Effector memory CD8-positive, alpha-beta T cell (primary cell): ENCODE results near the gene LTO1.
"Not testable (repeated sequence)": the region's sequence is repeated elsewhere in the genome, so short reads cannot be mapped to it uniquely, and the experiment has no call there.

ENCODE experiments used
- ATAC-seq: fragments of 150-1000 bp; cut with Tn5 transposase; replicated peaks from 2 replicates; pipeline ENCODE4 v1.10.0; 2021; ENCODE audit warnings: mild to moderate bottlenecking, moderate library complexity
- DNase-seq, 3 experiments: peaks; one replicate each; pipeline ENCODE4 v3.0.0; 2021
- H3K27ac Mint-ChIP-seq, 2 donors: one replicate each; pipeline ENCODE4 v1.8.0; 2022; ENCODE audit warnings: mild to moderate bottlenecking in 2 of 2, mixed read lengths in 2 of 2, moderate library complexity in 2 of 2
- H3K27me3 Mint-ChIP-seq, 2 donors: one replicate each; pipeline ENCODE4 v1.8.0; 2022; ENCODE audit warnings: mixed read lengths in 2 of 2
- H3K36me3 Mint-ChIP-seq: one replicate; pipeline ENCODE4 v1.8.0; 2022; ENCODE audit warnings: mild to moderate bottlenecking, moderate library complexity, mixed read lengths; ENCODE audit not compliant: insufficient read depth
- H3K4me1 Mint-ChIP-seq, 2 donors: one replicate each; pipeline ENCODE4 v1.8.0; 2022; ENCODE audit warnings: low read depth in 2 of 2, mixed read lengths in 2 of 2
- H3K4me3 Mint-ChIP-seq, 2 donors: one replicate each; pipeline ENCODE4 v1.8.0; 2022; ENCODE audit warnings: mild to moderate bottlenecking in 2 of 2, mixed read lengths in 2 of 2, moderate library complexity in 2 of 2
- H3K9me3 Mint-ChIP-seq, 2 donors: one replicate each; pipeline ENCODE4 v1.8.0; 2022; ENCODE audit warnings: mixed read lengths in 2 of 2

The LTO1 gene

GRCh38 chr11:69630017-69630416 lies 45.1 kb downstream of the LTO1 start:
- H3K27ac Mint-ChIP-seq, result no peak overlapping the region
- no peak overlapping the region for H3K4me3 Mint-ChIP-seq
- H3K9me3 Mint-ChIP-seq, result peaks cover 6 to 11% of the 10 kb centered on the region in 2 donors
- no peaks in the 10 kb centered on the region for H3K4me1 Mint-ChIP-seq
- ATAC-seq, result no peak
- H3K36me3 Mint-ChIP-seq, result no peaks in the 10 kb centered on the region
- no peak for DNase-seq
- H3K27me3 Mint-ChIP-seq, result peaks cover 46 to 87% of the 10 kb centered on the region in 2 donors

DNA sequence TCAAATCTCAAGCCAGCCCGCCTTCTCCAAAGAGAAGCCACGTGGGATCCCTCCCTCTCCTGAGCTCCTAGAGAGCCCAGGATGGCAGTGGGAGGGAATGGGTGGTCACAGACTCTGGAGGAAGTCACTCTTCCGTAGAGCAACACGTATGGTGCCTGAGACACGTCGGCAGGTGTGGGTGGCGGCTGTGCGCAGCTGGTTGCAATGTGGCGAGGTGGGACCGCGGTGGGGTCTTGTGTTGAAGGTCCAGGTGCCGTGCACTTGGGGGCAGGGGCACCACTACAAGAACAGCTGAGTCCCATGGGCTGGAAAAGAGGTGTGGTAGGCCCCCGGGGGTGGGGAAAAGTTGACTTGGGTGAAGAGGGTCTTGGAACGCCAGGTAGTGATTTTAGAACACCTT lies 47.6 kb downstream of the LTO1 start:
- no peak for DNase-seq
- Mint-ChIP-seq H3K9me3 (peaks cover 6 to 11% of the 10 kb centered on the region in 2 donors), H3K27ac (no peak overlapping the region), H3K27me3 (peaks cover 35 to 75% of the 10 kb centered on the region in 2 donors), H3K4me1 (no peaks in the 10 kb centered on the region), H3K36me3 (no peaks in the 10 kb centered on the region), H3K4me3 (no peak overlapping the region)
- no peak for ATAC-seq

DNA sequence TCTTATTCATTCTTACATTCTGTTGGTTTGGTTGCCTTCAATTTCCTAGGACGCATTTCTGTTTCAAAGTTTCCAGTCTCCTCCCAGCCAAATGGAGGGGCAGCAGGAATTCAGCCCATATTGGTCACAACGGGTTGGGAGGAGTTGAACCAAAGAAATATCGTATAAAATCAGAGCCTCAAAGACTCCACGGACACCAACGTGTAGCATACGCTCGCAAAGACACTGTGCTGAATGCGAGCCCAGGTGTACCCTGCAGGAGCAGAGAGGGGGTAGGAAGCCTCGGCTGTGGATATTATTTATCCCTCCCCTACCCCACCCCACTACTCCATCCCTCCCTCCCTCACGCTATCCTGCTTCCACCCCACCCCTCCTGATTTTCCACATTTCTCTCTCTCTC lies 49.7 kb downstream of the LTO1 start:
- Mint-ChIP-seq H3K36me3 (no peaks in the 10 kb centered on the region), H3K4me1 (no peaks in the 10 kb centered on the region), H3K27me3 (peaks cover 35 to 58% of the 10 kb centered on the region in 2 donors)

DNA sequence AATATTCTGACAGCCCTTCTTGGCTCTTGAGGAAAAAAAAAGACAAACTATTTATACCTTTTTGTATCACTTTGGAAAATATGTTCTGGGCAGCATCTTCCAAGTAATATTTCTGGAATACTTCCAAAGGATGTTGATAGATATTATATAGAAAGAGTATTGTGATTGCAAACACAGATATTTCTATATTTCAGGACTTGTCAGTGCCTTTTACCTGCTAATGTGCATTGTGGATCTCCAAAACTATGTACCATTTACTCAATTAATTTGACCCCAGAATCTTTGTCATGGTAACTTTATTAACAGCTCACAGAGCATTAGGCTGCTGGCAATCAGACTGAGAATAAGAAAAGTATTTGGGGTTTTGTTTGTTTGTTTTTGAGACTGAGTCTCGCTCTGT lies 50.9 kb downstream of the LTO1 start:
- Mint-ChIP-seq H3K27me3 (peaks cover 34 to 58% of the 10 kb centered on the region in 2 donors), H3K9me3 (peaks cover 0 to 2% of the 10 kb centered on the region in 2 donors)

More for the DNA sequence above, 49.7 kb downstream of the LTO1 start:
- Mint-ChIP-seq H3K27ac (no peak overlapping the region), H3K4me3 (no peak overlapping the region), H3K9me3 (peaks cover 6 to 11% of the 10 kb centered on the region in 2 donors)
- DNase-seq, result no peak
- ATAC-seq, result no peak

GRCh38 chr11:69622097-69622681 lies 53.0 kb downstream of the LTO1 start:
- H3K27ac Mint-ChIP-seq, H3K4me3 Mint-ChIP-seq, DNase-seq, H3K36me3 Mint-ChIP-seq, H3K4me1 Mint-ChIP-seq, ATAC-seq, H3K9me3 Mint-ChIP-seq: not testable (repeated sequence)
- H3K27me3 Mint-ChIP-seq, result peaks cover 44 to 64% of the 10 kb centered on the region in 2 donors

More for the DNA sequence above, 50.9 kb downstream of the LTO1 start:
- no peak for DNase-seq
- H3K4me1 Mint-ChIP-seq, result no peaks in the 10 kb centered on the region
- no peak for ATAC-seq
- no peaks in the 10 kb centered on the region for H3K36me3 Mint-ChIP-seq
- H3K4me3 Mint-ChIP-seq, result no peak overlapping the region
- no peak overlapping the region for H3K27ac Mint-ChIP-seq

DNA sequence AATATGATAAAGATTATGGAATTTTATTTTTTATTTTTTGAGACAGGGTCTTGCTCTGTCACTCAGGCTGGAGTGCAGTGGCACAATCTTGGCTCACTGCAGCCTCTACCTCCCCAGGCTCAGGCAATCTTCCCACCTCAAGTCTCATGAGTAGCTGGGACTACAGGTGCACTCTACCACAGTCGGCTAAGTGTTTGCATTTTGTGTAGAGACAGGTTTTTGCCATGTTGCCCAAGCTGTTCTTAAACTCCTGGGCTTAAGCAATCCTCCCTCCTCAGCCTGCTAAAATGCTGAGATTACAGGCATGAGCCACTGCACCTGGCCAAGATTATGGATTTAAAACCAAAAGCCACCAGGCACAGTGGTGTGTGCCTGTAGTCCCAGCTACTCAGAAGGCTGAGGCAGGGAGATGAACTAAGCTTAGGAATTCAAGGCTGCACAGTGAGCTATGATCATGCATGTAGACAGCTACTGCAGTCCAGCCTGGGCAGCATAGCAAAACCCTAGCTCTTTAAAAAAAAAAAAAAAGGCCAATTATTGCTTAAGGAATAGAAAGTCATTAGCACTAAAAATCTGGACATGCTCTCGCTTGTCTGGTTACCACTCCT lies 54.4 kb downstream of the LTO1 start:
- no peaks in the 10 kb centered on the region for H3K9me3 Mint-ChIP-seq

DNA sequence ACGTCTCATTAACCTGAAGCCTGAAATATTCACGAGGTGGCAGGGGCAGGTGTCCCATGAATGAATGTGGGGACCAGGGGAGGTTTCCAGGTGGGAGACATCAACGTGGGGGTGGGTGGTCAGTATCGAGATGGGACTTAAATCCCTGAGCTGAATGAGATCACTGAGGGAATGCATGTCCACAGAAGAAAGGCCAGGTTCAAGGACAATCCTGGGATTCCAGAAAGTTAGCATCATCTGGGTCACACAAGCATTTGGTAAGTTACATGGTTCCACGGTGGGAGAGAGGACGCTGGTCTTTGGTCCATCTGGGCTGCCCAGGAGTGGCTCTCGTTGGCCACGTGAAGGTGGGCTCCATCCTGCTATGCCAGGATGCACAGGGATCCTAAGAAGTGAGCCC lies 56.9 kb downstream of the LTO1 start:
- Mint-ChIP-seq H3K9me3 (no peaks in the 10 kb centered on the region), H3K27ac (no peak overlapping the region), H3K4me3 (no peak overlapping the region), H3K27me3 (peaks cover 44 to 64% of the 10 kb centered on the region in 2 donors), H3K36me3 (no peaks in the 10 kb centered on the region), H3K4me1 (no peaks in the 10 kb centered on the region)
- ATAC-seq, result no peak
- DNase-seq, result no peak

More for the DNA sequence above, 54.4 kb downstream of the LTO1 start:
- DNase-seq (no peak), ATAC-seq (no peak)
- Mint-ChIP-seq H3K27ac (no peak overlapping the region), H3K4me3 (no peak overlapping the region), H3K36me3 (no peaks in the 10 kb centered on the region), H3K27me3 (peaks cover 40 to 64% of the 10 kb centered on the region in 2 donors), H3K4me1 (no peaks in the 10 kb centered on the region)

- no peak overlapping the region for H3K4me3 Mint-ChIP-seq
- H3K36me3 Mint-ChIP-seq, result no peaks in the 10 kb centered on the region
- H3K9me3 Mint-ChIP-seq, result no peaks in the 10 kb centered on the region
- H3K27ac Mint-ChIP-seq, result no peak overlapping the region
- ATAC-seq (no peak), DNase-seq (no peak)
- H3K27me3 Mint-ChIP-seq, result peaks cover 44 to 64% of the 10 kb centered on the region in 2 donors
- H3K4me1 Mint-ChIP-seq, result no peaks in the 10 kb centered on the region
These were observed 57.5 kb downstream of the LTO1 start for GRCh38 chr11:69617682-69618081.

DNA sequence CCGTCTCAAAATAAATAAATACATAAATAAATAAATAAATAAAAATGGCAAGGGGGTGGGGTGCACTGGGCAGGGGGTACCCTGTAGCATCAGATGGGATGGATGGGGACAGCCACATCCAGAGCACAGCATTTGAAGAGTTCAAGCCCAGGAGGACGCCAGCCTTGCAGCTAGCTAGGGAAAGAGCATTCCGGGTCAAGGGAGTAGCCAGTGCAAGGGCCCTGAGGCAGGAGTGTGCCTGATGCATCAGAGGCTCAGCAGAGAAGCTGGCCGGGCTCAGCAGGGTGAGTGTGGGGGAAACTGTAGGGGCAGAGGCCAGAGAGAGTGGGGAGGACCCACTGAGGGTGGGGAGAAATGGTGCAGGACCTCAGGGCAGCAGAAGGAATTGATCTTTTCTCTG lies 57.9 kb downstream of the LTO1 start:
- DNase-seq, result no peak
- H3K27me3 Mint-ChIP-seq, result peaks cover 46 to 67% of the 10 kb centered on the region in 2 donors

More for the DNA sequence above, 57.9 kb downstream of the LTO1 start:
- Mint-ChIP-seq H3K4me1 (no peaks in the 10 kb centered on the region), H3K36me3 (no peaks in the 10 kb centered on the region), H3K27ac (no peak overlapping the region), H3K9me3 (no peaks in the 10 kb centered on the region), H3K4me3 (no peak overlapping the region)
- ATAC-seq, result no peak
